Activated CD4-positive, CD25-positive, alpha-beta regulatory T cell treated with anti-CD3 and anti-CD28 coated beads, Interleukin-2, amount 50 U/mL, for 24 hours (primary cell): ENCODE results near the gene WWP2.

Experiments
- ATAC-seq, 2 donors: fragments of 150-1000 bp; cut with Tn5 transposase; one replicate each; pipeline ENCODE4 v1.10.0; 2021; ENCODE audit warnings: mild to moderate bottlenecking in 1 of 2, moderate library complexity in 1 of 2

The WWP2 gene

GRCh38 chr16:69893106-69893505, 131.0 kb downstream of the WWP2 start:
- ATAC-seq = no peak

- ATAC-seq = no peak
Observed at GRCh38 chr16:69894676-69895075, 132.5 kb downstream of the WWP2 start.

DNA sequence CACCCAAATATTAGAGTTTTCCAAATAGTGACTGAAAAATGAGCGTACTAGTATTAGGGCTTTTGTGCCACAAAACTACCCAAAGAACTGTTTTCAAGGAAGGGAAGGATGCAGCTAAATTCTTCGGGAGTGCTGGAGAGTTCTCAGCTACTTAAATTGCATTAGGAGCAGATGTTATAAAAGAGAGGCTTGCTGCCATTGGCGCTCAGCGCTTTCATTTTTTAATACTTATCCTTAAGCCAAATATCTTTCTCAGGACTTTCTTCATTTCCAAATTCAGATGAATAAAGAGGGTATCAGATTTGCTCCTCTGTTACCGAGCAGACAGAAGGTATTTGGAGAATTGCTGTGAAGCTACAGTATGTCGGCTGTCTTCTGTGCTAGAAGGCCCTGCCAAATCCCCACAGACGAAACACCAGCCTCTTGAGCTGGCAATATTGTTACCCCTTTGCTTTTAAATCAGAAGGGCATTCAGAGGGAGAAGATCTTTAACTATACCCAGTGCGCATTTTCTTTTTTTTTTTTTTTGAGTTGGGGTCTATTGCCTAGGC, 141.8 kb downstream of the WWP2 start:
- no peak for ATAC-seq

DNA sequence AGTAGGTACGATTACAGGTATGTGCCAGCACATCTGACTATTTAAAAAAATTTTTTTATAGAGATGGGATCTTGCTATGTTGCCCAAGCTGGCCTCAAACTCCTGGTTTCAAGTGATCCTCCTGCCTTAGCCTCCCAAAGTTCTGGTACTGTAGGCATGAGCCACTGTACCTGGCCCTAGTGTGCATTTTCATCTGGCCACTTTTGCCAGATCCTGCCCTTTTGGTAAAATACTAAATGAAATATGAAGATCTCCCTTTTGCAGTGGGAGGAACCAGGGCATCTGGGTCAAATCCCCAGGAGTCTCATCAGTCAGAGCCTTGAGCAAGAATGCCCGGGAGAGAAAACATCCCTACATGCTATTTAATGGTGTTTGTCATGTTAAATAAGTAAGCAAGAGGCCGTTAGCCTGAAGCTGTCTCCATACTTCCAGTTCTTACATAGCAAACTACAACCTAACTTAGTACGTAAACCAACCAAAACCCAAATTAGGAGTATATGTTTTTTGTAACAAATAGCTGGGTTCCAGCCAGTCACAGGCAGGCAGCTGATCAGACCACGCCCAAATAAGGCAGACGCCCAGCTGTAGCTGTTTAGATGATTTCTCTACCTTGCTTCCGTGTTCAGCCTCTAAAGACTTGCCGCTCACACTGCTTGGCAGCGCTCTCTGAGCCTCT, 142.5 kb downstream of the WWP2 start:
- no peak for ATAC-seq

GRCh38 chr16:69905171-69905555, 143.0 kb downstream of the WWP2 start:
- ATAC-seq = no peak

GRCh38 chr16:69906838-69907401, 144.8 kb downstream of the WWP2 start:
- ATAC-seq = no peak

- ATAC-seq = no peak
Observed at GRCh38 chr16:69909043-69909442, 146.9 kb downstream of the WWP2 start.

DNA sequence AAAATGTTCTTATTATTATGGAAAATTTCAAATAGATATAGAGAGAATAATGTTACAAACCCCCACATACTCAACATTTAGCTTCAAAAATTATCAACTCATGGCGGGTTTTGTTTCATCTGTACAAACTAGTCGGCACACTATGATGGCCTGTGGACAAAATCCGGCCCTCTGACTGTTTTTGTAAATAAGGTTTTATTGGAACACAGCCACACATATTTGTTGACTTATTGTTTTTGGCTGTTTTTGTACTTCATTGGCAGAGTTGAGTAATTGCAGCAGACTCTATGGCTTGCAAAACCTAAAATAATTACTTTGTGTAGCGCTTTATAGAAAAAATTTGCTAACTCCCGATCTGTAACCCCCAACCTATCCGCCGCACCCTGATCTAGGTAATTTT, 147.6 kb downstream of the WWP2 start:
- no peak for ATAC-seq

DNA sequence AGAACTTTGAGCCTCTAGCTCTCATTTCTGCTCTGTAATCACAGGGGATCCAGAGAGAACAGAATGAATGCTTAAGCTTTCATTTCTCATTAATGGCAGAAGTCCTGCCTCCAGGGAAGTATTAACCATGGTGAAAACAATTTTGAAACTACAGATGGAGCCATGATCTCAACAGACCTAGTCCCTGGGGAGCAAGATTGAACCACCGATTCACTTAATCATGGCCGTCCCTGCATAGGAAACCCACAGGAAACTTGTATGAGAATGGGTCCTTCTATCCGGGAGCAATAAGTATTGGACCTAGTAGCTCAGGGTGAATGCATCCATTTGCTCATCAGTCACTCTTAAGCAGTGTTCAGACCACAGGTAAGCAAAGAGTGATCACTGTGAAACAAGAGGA, 148.8 kb downstream of the WWP2 start:
- ATAC-seq = no peak

DNA sequence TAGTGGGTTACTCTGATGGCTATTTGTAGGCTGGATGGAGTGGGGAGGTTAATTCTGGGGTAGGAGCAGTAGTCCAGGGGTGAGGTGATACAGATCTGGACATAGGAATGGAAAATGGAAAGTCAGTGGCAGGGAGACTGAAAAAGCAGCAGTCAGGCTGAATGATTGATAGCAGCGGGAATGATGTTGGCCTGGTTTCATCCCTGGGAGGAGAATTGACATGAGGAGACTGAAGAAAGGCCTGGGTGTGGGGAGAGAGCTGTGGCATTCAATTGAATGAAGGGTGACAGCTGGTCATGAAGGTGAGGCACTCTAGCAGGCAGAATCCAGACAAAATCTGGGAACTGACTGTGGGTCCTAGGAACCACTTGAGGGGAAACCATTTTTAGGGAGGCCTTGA, 154.3 kb downstream of the WWP2 start:
- ATAC-seq = no peak

- ATAC-seq = no peak
Observed at GRCh38 chr16:69917311-69917710, 155.2 kb downstream of the WWP2 start.

DNA sequence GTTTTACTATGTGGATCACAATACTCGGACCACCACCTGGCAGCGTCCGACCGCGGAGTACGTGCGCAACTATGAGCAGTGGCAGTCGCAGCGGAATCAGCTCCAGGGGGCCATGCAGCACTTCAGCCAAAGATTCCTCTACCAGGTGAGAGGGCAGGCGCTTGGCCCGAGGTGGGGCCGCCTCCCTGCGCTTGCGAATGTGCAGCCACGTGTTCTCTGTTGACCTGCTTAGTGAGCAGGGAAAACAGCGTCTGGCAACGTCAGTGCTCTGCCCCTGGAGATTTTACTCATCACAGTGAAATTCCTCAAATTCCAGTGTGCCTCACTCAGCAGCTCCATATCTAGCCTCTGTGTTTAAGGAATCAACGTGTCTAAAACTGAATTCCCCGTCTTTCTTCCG, 155.6 kb downstream of the WWP2 start:
- no peak for ATAC-seq

- no peak for ATAC-seq
Observed at GRCh38 chr16:69918241-69918640, 156.1 kb downstream of the WWP2 start.

DNA sequence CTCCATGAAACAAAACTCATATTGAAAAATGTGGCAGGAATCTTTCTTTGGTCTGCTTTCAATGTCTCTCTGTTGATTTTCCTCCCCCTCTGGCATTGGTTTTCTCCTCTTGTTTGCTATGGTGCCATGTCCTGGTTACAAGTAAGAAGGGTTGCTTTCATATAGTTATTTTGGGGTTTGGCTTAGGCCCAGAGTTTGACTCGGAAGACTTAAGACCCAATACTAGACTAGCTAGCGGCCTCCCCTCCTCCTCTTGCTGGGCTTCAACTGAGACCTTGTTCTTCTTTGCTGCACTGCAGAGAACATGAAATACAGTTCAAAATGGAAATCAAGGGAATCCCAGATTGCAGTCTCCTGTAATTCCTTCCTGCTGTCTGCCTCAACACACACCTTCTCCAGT, 159.0 kb downstream of the WWP2 start:
- no peak for ATAC-seq

DNA sequence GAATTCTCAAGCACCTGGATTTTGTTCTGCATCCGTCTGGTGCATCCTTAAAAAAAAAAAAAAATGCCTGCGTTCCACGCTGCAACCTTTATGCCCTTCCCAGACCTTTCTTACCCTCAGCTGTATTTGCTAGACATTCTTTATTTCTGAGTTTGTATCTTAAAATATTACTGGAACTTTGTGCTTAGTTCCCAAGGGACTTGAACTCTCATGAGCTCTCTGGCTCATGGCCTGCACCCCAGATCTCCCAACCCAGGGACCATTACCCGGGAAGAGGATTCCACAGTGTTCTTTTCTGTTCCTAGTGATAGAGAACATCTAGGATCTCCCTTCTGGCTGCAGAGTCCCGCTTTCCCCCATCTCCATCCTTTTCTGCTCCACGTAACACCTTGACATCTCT, 160.1 kb downstream of the WWP2 start:
- no peak for ATAC-seq

GRCh38 chr16:69924041-69924775, 162.1 kb downstream of the WWP2 start:
- ATAC-seq = no peak

GRCh38 chr16:69924777-69925191, 162.7 kb downstream of the WWP2 start:
- no peak for ATAC-seq

- ATAC-seq = no peak
Observed at GRCh38 chr16:69925311-69925710, 163.2 kb downstream of the WWP2 start.

- no peak for ATAC-seq
Observed at GRCh38 chr16:69926241-69926640, 164.1 kb downstream of the WWP2 start.

DNA sequence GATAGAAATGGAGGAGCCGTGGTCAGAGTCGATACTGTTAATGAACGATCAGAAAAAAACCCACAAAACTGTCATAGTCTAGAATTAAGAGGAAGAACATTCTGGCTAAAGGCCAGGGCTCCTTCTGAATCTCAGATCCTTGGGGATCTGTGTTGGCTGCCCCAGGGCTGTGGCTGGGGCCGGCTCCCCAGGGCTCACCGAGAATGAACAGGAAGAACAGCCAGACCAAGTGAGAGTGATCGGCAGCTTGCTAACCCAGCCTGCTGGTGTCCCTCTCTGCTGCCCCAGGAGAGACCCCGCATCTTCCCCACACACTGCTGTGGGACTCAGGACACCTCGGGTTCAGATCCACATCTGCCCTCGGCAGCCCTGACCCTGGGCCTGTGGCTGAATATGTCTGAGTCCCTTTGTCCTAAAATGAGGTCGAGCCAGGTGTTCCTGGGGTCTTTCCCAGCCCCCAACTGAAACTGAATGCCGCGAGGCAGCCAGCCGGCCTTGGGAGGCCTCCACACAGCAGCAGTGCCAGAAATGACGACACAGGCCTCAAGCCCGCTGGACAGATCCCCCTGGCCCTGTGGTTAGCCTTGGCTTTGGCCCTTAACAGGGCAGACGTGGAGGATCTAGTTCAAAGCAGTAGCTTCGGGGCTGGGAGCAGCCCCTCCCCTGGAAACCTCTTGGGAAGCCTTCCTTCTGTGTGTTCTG, 165.1 kb downstream of the WWP2 start:
- ATAC-seq = no peak

DNA sequence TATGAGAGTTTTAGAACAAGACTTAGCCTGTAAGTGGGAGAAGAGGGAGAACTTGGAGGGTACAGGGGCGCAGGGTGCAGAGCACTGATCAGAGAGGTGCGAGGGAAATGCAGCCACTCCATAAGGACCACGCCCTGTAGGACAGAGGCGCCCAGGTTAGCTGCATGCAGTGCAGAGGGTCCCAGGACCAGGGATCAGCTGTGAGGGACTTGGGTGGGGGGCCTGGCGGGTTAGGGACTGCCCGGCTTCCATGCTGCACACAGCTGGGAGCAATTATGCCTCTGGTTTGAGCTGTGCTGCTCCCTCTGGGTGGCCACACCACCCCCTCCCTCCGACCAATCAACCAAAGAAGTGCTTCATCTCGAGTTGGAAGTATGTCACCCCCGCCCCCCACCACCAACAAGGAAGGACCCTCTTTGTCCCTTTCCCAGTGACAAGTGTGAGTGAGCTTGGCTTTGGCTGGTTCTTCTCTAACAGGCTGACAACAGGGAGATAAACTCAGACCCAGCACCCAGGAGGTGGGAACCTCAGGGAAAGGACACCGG, 166.8 kb downstream of the WWP2 start:
- no peak for ATAC-seq

GRCh38 chr16:69929480-69929879, 167.3 kb downstream of the WWP2 start:
- no peak for ATAC-seq
